ENCODE data around the gene FAM240B. TPM values are rescaled to one million over a fixed set of nuclear protein-coding genes. Genes with fewer than 3 reads are reported as not detected.

Gene FAM240B
- total and polyA plus RNA-seq, 12 donors = not detected

GRCh38 chr9:38690574-38690973, 29.4 kb downstream of the FAM240B start:
- 56 to 68% (median 62%) methylated on average over 3 of the region's 3 CpGs for WGBS, 4 donors
- Histone ChIP-seq H3K4me1 (replicated peaks in 1 of 2) (peaks cover 0 to 4% of the 10 kb centered on the region in 2 donors), H3K9me3 (replicated peaks in 1 of 3) (no peaks in the 10 kb centered on the region), H3K27ac (no peak overlapping the region), H3K27me3 (no peaks in the 10 kb centered on the region), H3K4me3 (no peak overlapping the region), H3K36me3 (replicated peaks in 1 of 2) (no peaks in the 10 kb centered on the region)
- no peak for DNase-seq
- no peak for TF ChIP-seq CTCF (IDR thresholded peaks at IDR 0.05)
- no peak for TF ChIP-seq POLR2A (IDR thresholded peaks at IDR 0.05)
- intact Hi-C loops (cut with DNase I) = loop anchor here in 1 of 2 donors (10.0 kb wide), 1 partner anchor 54 kb away; no protein-coding TSS in a partner anchor

- no peak overlapping the region for H3K4me3 ChIP-seq
- H3K9me3 ChIP-seq (replicated peaks in 1 of 3) = no peaks in the 10 kb centered on the region
- H3K27me3 ChIP-seq = no peaks in the 10 kb centered on the region
- intact Hi-C loops (cut with DNase I) = loop anchor here in 1 of 2 donors (10.0 kb wide), 1 partner anchor 55 kb away; no protein-coding TSS in a partner anchor
- H3K36me3 ChIP-seq (replicated peaks in 1 of 2) = no peaks in the 10 kb centered on the region
- 38 to 48% (median 44%) methylated on average over 5 of the region's 5 CpGs for WGBS, 4 donors
- TF ChIP-seq POLR2A (IDR thresholded peaks at IDR 0.05) = no peak
- no peak for TF ChIP-seq CTCF (IDR thresholded peaks at IDR 0.05)
- H3K27ac ChIP-seq = no peak overlapping the region
- H3K4me1 ChIP-seq (replicated peaks in 1 of 2) = peaks cover 0 to 4% of the 10 kb centered on the region in 2 donors
- DNase-seq = no peak
Measured at GRCh38 chr9:38689678-38690077, 30.3 kb downstream of the FAM240B start.

- no peaks in the 10 kb centered on the region for H3K9me3 ChIP-seq (replicated peaks in 1 of 3)
- DNase-seq = no peak
- no peaks in the 10 kb centered on the region for H3K27me3 ChIP-seq
- H3K36me3 ChIP-seq (replicated peaks in 1 of 2) = no peaks in the 10 kb centered on the region
- 73 to 80% (median 77%) methylated on average over 8 of the region's 8 CpGs for WGBS, 4 donors
- peak overlapping the region in 1 of 4 donors; percentile 46 for H3K4me3 ChIP-seq
- no peak for TF ChIP-seq POLR2A (IDR thresholded peaks at IDR 0.05)
- no peak for TF ChIP-seq CTCF (IDR thresholded peaks at IDR 0.05)
- no peak overlapping the region for H3K27ac ChIP-seq
- H3K4me1 ChIP-seq (replicated peaks in 1 of 2) = peaks cover 0 to 4% of the 10 kb centered on the region in 2 donors
- intact Hi-C loops (cut with DNase I) = no loop called here
Measured at GRCh38 chr9:38687992-38688391, 31.9 kb downstream of the FAM240B start.

GRCh38 chr9:38687389-38687842, 32.5 kb downstream of the FAM240B start:
- Histone ChIP-seq H3K9me3 (replicated peaks in 1 of 3) (no peaks in the 10 kb centered on the region), H3K36me3 (replicated peaks in 1 of 2) (no peaks in the 10 kb centered on the region), H3K4me1 (replicated peaks in 1 of 2) (peaks cover 0 to 4% of the 10 kb centered on the region in 2 donors), H3K27me3 (no peaks in the 10 kb centered on the region), H3K27ac (peak overlapping the region in 1 of 5 donors; percentile 44), H3K4me3 (peak overlapping the region in 1 of 4 donors; percentile 46)
- WGBS, 4 donors = 24 to 59% (median 43%) methylated on average over 16 to 21 of the region's 21 CpGs
- intact Hi-C loops (cut with DNase I) = no loop called here
- peak; percentile 50 to 71 (median 61) for DNase-seq
- no peak for TF ChIP-seq POLR2A (IDR thresholded peaks at IDR 0.05)
- TF ChIP-seq CTCF (IDR thresholded peaks at IDR 0.05) = no peak

All from adrenal gland (tissue), 12 donors.